ENCODE data around the gene RUBCN. TPM values are rescaled to one million over a fixed set of nuclear protein-coding genes. Genes with fewer than 3 reads are reported as not detected.

Gene RUBCN
- total RNA-seq = 26.4 and 28.1 TPM in 2 replicates

GRCh38 chr3:197736491-197737318, at the start of gene RUBCN:
Gene RUBCN, minus strand, starts transcription at chr3:197736904. Its CDS starts 185 bp downstream, at chr3:197736719.
- DNase-seq (ENCODE audit: low read depth) = peak; percentile 94
- peak within 1 kb of the TSS; percentile 83 for H3K4me3 ChIP-seq (ENCODE audit: low read depth, low read length)
- TF ChIP-seq CTCF (IDR thresholded peaks at IDR 0.05; ENCODE audit: insufficient read depth, low read depth, low read length) = no peak

- H3K4me3 ChIP-seq (ENCODE audit: low read depth, low read length) = no peak overlapping the region
Observed at GRCh38 chr3:197784019-197784585, 47.4 kb upstream of the RUBCN start.

GRCh38 chr3:197782230-197782629, 45.5 kb upstream of the RUBCN start:
- no peak overlapping the region for H3K4me3 ChIP-seq (ENCODE audit: low read depth, low read length)
- TF ChIP-seq CTCF (IDR thresholded peaks at IDR 0.05; ENCODE audit: insufficient read depth, low read depth, low read length) = no peak

More at GRCh38 chr3:197784019-197784585, 47.4 kb upstream of the RUBCN start:
- DNase-seq (ENCODE audit: low read depth) = no peak
- TF ChIP-seq CTCF (IDR thresholded peaks at IDR 0.05; ENCODE audit: insufficient read depth, low read depth, low read length) = no peak

GRCh38 chr3:197775317-197775716, 38.6 kb upstream of the RUBCN start:
- DNase-seq (ENCODE audit: low read depth) = no peak
- TF ChIP-seq CTCF (IDR thresholded peaks at IDR 0.05; ENCODE audit: insufficient read depth, low read depth, low read length) = no peak
- H3K4me3 ChIP-seq (ENCODE audit: low read depth, low read length) = no peak overlapping the region

More at GRCh38 chr3:197782230-197782629, 45.5 kb upstream of the RUBCN start:
- DNase-seq (ENCODE audit: low read depth) = no peak

- H3K4me3 ChIP-seq (ENCODE audit: low read depth, low read length) = no peak overlapping the region
- no peak for TF ChIP-seq CTCF (IDR thresholded peaks at IDR 0.05; ENCODE audit: insufficient read depth, low read depth, low read length)
- no peak for DNase-seq (ENCODE audit: low read depth)
Observed at GRCh38 chr3:197761784-197762183, 25.1 kb upstream of the RUBCN start.

- no peak overlapping the region for H3K4me3 ChIP-seq (ENCODE audit: low read depth, low read length)
- DNase-seq (ENCODE audit: low read depth) = no peak
- TF ChIP-seq CTCF (IDR thresholded peaks at IDR 0.05; ENCODE audit: insufficient read depth, low read depth, low read length) = no peak
Observed at GRCh38 chr3:197758512-197758911, 21.8 kb upstream of the RUBCN start.
